Measurements from ENCODE around the gene CSPG4.
A peak's percentile ranks its signal among the peaks of the same experiment; 100 is the strongest.

CSPG4 gene

DNA sequence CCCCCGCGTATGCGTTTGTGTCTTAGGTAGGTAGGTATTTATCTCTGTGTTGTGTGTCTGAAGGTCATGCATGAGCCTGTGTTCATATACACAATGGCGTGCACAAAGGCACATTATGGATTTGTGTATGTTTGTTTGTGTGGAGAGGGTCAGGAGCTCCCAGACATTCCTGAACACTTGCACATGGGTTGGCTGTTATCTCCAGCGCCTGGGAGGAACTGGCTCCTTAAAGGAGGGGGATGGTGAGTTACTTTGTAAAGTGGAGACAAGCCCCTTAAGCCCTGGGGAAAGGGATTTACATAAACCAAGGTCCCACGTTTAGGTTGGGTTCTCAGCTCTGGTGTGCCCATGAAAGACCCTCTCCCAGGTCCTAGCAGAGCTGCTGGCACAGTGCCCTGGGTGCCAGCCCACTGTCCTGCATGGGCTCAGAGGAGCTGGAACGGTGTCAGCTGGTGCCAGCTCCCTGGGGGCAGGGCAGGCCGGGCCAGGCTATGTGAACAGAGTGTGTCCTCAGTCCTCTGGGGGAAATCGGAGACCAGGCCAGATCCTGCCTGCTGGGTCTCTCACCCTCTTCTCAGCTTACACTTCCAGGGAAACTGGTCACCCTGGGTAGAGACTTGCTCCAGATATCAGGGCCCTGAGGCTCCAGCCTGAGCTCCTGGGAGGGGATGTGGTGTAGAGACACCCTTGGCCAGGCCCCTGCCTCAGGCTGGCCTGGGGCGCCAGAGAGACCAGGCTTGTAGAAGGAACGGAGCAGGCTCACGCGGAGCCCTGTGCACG, 39.8 kb downstream of the CSPG4 start:
- peak; percentile 87 for DNase-seq (ENCODE audit: low read depth, low spot score)

DNA sequence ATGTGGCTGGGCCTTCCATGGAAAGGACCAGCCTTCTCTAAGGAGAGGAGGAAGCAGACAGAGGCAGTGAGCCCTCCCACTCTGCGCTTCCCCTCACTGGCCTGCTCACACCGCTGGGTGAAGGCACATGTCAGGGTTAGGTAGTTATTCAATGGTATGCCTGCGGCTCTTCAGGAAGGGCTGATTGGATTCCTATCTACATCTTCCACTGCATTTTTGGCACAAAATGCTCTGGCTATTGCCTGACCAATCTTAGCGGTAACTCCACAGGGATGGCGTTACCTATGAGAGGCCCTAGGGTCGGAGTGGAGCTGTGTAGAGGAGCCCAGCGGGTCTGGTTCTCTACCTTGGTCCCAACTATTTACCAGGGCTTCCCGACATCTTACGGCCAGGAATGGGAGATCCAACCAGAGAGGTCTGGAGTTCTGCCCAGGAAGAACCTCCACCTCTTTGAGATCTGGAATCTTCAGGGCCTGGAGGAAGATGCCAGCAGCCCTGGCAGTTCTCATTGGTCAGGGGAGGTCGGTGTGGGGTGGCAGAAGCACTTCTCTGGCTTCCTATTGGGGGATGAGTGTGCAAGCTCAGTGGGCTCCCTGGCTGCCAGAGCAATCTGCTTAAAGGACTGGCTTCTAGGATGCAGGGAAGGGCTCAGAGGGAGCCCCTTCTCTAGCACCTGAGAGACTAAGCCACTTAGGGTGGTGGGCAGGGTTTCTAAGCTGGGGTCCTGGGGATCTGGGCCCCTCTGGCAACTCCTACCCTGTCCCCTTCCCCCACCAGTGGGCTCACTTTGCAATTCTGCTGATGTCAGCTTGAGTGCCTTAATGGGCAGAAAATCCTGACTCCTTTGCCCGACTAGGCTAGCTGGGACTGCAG, 40.7 kb downstream of the CSPG4 start:
- DNase-seq (ENCODE audit: low read depth, low spot score), result peak; percentile 44

DNA sequence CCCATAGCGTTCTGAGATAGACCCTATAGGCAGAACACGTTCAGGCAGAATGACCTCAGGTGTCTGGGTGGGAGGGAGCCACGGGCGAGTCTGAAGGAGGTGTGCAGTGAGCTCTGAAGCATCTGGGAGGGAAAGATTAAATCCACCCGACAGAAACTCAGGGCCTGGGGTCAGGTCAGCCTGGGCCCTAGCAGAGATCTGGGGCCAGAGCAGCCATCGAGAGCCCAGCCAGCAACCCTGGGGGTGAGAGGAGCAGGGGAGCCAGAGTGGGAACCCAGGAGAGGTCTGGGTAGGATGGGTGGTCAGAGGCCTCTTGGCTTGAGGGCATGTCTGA, 42.8 kb downstream of the CSPG4 start:
- no peak for DNase-seq (ENCODE audit: low read depth, low spot score)

DNA sequence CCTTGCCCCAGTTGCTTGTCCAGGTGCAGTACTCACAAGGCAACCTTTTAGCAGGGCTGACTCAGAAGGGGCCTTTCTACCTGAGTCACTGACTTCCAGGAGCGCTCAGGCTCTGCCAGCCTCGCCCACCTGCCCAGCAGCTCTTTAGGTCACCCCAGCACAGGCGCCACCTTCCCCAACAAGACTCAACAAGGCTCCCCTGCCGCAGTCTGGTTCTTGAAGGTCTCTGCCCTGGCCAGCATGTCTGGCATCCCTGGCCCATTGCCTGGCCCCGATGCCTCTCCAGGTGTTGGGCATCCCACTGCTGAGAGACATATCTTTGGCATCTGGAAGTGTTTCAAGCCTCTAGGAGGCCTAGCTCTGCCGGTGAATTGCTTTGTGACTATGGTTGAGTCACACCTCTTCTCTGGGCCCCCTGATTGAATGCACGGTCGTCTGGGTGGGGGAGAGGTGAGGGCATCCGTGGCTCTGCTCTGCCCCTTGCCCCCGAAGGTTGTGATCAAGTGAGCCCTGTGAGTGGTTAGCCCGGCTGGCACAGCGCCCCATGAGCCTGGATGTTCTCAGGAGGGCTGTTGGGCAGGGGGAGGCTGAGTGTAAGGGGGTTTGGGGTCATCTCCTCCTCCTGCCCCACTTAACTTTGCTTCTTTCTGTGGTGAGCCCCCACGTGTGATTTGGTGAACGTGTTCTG, 43.3 kb downstream of the CSPG4 start:
- DNase-seq (ENCODE audit: low read depth, low spot score), result peak; percentile 48

DNA sequence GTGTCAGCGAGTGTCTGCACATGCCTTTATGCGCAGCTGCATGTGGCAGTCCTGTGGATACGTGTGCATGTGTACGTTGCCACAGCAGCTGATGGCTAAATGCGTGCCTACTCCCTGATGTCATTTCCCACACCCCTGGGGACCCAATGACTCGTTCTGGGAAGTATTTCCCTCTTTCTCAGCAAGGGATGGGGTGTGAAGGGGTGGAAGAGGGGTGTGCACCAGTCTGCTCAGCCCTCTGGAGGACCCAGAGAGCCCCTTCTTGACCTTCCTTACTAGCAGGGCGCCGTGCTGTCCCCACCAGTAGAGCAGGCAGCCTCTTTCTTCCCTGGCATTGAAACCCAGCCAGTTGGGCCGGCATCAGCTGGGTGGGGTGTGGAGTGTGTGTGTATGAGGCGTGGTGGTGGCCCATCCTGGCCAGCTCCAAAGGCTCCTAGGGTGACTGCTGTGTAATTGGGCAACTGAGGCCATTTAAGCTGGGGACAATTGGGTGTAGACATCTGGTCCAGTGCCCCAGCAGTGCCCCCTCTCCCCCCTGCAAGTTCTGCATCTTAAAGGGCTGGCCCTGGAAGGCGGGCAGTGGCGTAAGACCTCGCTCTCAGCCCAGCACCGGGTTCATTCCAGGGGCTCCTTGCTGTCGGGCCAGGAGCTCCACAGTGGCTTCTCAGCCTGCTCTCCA, 45.7 kb downstream of the CSPG4 start:
- DNase-seq (ENCODE audit: low read depth, low spot score), result peak; percentile 97

DNA sequence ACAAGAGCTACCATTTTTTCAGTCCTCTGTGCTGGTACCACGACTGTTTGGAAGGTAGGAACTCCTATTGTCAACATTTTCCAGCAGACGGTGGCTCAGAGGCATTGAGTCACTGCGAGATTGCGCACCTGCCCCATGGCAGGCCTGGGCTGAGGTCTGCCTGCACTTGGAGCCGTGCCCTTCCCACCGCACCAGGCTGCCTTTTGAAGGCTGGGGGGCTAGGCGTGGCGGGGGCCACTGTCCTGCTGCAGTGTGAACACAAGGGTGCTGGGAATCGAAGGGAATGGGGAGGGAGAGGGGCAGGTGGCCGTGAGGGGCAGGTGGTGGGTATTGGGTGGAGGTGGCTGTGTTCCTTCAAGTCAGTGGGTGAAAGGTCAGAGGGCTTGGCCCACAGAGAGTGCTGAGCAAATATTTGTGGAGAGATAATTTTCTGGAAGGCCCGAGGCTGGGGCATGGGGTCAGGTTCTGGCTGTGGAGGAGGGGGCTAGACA, 48.7 kb downstream of the CSPG4 start:
- no peak for DNase-seq (ENCODE audit: low read depth, low spot score)

DNA sequence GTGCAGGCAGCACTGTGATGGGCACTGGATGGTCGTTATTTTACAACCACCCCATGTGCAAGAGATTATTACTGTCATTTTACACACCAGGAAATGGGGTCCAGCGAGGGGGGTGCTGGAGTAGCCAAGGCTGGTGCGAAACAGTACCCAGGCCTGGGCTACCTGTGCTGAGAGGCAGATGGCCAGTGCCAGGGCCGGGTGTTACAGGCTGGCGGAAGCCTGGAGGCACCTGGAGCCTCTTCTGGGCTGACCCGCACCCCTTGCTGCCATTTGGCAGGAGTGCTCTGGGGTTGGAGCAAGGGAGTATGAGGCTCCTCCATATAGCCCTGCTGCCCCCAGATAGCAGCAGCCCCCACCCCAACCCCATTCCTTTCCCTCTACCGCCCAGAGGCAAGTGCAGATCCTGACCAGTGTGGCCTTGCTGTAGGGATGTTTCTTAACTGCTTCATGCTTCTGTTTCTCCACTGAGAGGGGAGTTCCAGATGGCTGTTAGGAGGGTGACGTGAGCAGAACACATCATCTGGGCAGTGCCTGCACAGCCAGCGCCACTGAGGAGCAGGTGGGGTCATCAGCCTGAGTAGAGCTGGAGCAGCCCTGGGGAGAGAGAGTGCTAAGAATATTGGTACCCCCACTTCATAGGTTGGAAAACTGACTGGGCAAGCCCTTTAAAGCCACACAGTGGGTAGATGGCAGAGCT, 49.7 kb downstream of the CSPG4 start:
- DNase-seq (ENCODE audit: low read depth, low spot score), result no peak

DNA sequence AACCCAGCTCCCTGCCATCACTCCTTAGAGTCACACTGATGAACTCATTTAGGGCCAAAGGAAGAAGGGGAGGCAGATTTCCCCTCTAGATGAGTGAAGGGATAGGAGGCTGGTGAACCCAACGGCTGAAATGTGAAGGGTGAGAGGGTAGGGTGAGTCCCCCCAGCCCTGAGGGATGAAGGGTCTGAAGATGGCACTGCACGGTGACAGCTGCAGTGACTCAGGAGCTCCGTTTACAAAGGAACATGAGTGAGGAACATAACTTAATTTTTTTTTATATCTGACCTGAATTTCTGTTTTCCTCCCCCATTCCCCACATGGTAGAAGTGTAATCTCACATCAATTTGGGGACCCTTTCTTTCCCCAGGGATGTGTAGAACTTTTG, 50.9 kb downstream of the CSPG4 start:
- no peak for DNase-seq (ENCODE audit: low read depth, low spot score)

DNA sequence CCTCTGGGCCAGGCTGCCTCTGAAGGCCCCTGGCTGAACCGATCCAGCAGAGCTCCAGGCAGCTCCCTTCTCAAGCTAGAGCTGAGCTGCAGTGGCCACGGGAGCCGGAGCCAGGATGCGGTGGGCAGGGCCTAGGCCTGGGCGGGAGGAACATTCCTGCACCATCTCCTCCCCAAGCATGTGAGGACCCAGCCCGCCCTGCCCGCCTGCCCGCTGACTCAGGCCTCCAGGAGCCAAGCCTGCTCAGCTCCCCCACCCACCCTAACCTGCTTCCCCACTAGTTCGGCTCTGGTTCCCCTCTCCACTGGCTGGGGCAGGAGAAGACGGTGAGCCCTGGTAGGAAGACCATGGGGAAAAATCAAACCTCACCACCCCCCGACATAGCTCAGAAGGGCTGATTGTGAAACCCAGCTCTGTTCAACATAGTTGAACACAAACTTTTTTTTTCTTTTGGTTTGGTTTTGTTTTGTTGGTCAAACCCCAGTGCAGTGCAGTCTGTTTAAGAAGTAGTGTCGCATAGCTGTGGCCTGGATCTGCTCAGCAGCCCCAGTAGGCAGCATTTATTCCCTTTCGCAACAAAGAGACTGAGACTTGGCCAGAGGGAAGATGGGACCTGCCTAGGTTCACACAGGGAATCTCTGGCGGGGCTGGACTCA, 51.4 kb downstream of the CSPG4 start:
- DNase-seq (ENCODE audit: low read depth, low spot score), result peak; percentile 98

DNA sequence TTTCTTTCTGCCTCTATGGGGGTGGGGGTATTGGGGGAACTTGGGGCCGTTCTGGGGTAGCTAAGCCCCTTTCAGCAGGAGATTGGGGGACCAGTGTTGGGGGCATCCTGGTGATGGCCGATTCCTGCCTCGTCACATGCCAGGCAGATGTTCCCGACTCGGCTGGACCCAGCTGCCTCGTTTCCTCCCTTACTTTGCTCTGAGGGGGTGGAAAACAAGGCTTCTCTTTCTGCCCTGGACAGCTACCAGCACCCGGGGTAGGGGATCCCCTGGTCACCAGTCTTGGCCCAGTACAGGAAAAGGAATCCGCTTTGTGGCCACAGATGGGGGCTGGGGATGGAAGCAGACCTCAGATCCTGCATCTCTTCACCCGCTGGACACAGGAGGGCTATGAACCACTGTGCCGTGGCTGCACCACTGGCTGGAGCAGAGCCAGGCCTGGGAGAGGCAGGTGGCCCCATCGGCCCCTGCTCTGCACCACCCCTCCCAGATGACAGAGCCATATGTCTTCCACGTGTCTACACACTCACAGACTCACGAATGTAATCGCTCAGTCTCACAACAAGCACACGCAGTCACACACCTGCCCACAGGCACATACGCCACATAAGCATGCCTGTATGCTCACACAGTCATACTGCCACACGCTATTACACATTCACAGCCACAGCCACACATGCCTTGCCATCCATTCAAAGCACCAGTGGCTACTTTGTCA, 52.6 kb downstream of the CSPG4 start:
- peak; percentile 29 for DNase-seq (ENCODE audit: low read depth, low spot score)

DNA sequence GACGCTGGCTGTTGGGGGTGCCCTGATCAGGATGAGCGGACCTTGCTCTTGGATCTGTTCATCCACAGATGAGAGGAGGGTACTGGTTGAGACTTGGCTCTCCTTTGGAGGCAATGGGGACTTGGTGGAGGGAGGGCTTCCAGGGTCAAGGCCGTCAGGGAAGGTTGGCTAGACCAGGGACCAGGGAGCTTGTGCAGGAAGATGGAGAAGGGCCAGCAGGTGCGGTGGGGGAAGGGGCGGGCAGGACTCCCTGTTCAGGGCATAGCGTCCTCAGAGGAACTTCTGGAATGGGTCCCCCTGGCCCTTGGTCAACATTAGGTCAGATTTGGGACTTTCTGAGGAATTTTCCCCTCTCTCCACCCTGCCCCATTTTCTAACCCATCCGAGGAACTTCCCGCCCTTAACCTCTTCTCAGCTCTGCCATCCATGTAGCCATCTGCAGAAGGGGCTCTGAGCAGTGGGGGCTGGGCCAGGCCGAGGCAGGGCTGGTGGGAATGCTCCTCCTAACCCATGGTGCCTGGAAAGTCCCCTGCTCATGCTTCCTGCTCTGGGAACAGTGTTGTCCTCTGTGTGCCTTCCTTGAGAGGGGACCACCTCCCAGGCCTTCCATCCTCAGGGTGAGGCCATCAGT, 53.4 kb downstream of the CSPG4 start:
- DNase-seq (ENCODE audit: low read depth, low spot score), result no peak

DNA sequence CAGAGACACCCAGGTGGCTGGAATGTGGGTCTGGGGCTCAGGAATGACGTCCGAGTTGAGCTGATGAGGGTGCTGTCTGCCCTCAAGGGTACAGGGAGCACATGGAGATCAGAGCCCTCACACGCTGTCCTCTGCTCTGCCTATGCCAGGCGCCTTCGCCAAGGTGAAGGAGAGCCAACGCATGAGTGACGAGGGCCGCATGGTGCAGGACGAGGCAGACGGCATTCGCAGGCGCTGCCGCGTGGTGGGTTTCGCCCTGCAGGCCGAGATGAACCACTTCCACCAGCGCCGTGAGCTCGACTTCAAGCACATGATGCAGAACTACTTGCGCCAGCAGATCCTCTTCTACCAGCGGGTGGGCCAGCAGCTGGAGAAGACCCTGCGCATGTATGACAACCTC, 55.8 kb downstream of the CSPG4 start:
- DNase-seq (ENCODE audit: low read depth, low spot score), result no peak

DNA sequence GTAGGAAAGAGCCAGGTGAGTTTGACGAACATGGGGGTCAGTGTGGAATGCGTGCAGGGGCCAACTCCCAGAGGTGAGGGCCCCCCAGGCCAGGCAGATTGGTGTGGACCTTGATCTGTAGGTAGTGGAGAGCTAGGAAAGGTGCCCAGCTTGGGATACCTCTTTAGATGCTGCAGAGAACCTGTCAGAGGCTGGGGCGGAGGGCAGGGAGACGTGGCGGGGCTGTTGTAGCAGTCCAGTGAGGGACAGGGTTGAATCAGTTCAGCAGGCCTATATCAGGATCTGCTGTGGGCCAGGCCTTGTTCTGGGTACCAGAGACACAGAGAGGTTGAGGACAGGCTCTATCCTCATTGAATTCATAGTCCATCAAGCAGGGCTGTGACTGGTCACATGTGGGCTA, 56.3 kb downstream of the CSPG4 start:
- DNase-seq (ENCODE audit: low read depth, low spot score), result no peak

DNA sequence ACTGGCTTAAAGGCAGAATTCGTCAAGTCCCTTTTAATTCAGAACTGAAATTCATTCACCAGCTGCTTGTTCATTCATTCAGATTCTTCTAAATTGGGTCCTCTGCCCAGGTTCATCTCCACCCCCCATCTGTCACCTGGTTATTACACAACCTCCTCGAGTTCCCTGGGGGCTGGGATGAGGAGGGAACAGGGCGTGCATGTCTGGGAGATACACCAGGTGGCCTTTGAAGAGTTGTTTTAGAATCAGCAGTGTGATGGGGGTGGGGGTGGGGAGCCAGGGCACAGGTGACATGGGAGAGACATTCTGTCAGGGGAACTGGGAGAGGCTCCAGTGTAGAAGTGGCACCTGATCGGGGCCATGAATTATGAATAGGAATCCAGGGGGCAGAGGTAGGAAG, 56.7 kb downstream of the CSPG4 start:
- DNase-seq (ENCODE audit: low read depth, low spot score), result no peak

DNA sequence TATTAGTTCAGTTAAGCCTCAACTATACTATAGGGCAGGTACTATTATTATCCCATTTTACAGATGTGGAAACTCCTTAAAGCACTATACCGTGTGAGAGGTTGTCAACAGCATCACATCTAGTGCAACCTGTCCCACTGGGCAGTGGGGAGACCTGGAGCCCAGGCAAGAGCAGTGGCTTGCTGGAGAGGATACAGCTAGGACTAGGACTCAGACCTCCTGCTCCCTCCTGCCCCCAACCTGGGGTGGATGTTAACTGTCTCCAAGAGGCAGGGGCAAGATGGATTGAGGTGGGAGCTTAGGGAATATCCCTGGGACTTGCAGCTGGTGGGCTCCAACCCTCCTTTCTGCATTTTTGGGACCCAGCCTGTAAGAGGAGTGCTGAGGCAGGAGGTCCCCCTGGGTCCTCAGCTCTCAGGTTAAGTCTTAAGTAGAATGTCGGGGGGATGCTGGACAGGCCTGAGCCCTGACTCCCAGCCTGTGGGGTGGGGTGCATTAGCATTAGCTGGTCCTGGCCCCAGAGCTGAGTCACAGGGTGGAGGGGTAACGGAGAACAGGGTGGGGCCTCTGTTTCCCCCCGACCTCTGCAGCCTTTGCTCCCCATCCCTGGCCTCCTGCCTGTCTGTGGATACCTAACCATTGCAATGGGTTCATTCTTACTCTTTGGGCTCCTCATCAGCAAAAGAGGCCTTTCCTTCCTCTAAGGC, 58.3 kb downstream of the CSPG4 start:
- no peak for DNase-seq (ENCODE audit: low read depth, low spot score)

DNA sequence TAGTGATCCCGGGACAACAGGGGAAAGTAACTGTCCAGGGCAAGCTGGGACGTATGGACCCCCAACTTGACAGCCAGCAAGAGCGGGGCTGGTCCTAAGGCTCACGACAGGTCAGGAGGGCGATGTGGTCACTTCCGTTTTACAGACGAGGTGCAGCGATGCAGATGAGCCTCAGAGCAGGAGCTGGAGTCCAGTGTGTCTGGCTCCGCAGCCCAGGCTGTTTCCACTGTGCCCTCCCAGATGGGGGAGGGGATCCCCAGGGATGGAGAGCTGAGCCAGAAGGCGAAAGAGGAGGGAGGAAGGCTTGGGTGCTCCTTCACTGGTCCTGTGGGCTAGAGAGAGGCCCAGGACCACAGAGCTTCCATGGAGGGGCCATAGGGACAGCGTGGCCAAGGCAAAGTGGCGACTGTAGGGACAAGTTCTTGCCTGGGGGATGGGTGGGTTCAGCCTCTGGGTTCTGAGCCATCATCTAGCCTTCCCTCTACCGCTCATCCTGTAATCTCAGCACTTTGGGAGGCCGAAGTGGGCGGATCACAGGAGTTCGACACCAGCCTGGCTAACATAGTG, 59.2 kb downstream of the CSPG4 start:
- no peak for DNase-seq (ENCODE audit: low read depth, low spot score)

DNA sequence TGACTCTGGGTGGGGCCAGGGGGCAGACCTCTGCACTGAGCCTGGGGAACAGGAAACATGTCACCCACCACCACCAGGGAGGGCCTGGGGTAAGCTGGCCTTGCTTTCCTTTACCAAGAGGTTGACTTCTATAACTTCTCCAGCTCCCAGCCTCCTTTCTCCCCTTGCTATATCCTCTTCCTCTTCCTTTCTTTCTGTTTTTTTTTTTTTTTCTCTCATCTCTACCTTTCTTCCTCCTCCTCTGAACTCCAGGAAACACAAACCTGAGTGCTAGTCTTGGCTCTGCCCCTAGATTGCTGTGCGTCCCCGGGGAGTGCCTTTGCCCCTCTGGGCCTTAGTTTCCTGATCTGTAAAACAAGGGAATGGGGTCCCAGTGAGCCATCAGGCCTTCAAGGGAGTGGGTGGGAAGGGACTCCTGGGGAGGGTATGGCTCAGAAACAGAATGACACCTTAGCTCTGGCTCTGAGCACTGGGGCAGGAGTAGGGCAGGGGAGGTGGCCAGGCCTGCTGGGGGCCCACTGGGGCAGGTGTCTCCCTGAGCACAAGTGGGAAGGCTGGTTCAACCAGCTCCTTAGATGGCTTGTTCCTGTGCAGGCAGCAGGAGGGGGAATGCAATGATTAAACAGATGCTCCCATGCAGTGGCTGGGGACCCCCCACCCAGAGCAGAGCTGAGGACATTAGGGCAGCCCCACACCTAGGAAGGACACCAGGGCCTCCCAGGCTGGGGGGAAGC, 60.7 kb downstream of the CSPG4 start:
- DNase-seq (ENCODE audit: low read depth, low spot score), result no peak

Measured in astrocyte of the hippocampus (primary cell).